Heart right ventricle (tissue), 16 donors: ENCODE measurements around the gene PRKAR1B. TPM values are rescaled to one million over a fixed set of nuclear protein-coding genes. Genes with fewer than 3 reads are reported as not detected.

Experiments
- ATAC-seq, 8 donors: fragments of 200-7000 bp; cut with Tn5 transposase; one replicate each; pipeline ENCODE4 v1.9.1; 2020; ENCODE audit warnings: mild to moderate bottlenecking in 8 of 8, moderate library complexity in 8 of 8, moderate number of reproducible peaks in 1 of 8
- DNase-seq, 2 donors: peaks; one replicate each; pipeline ENCODE4 v3.0.0-alpha.2; 2020
- H3K27ac ChIP-seq, 10 donors: fragments of 200-600 bp; sonication (generic) in 2 of 10; one replicate each; pipeline versions ENCODE4 v1.5.0 to v1.8.0; 2020 to 2022; ENCODE audit warnings: mild to moderate bottlenecking in 3 of 10
- H3K27me3 ChIP-seq, 7 donors: fragments of 200-600 bp; one replicate each; pipeline ENCODE4 v1.8.0; 2021 to 2022; ENCODE audit warnings: mild to moderate bottlenecking in 2 of 7
- H3K36me3 ChIP-seq, 9 donors: fragments of 200-600 bp; sonication (generic) in 1 of 9; one replicate each; pipeline versions ENCODE4 v1.5.0 to v1.8.0; 2020 to 2022; ENCODE audit warnings: mild to moderate bottlenecking in 2 of 9
- H3K4me1 ChIP-seq, 9 donors: fragments of 200-600 bp; sonication (generic) in 1 of 9; one replicate each; pipeline versions ENCODE4 v1.5.0 to v1.8.0; 2020 to 2022; ENCODE audit warnings: mild to moderate bottlenecking in 4 of 9
- H3K4me3 ChIP-seq, 10 donors: fragments of 200-600 bp; sonication (generic) in 2 of 10; one replicate each; pipeline versions ENCODE4 v1.5.0 to v1.8.0; 2020 to 2022; ENCODE audit warnings: mild to moderate bottlenecking in 7 of 10, moderate library complexity in 2 of 10
- H3K9me3 ChIP-seq, 11 donors: fragments of 200-600 bp in 10 of 11; sonication (generic) in 2 of 11; one replicate each; pipeline versions ENCODE4 v1.5.0 to v1.8.0; 2013 to 2022; ENCODE audit warnings: mild to moderate bottlenecking in 2 of 11, control low read depth in 1 of 11, moderate library complexity in 1 of 11
- WGBS, 2 donors: extraction: QIAGEN DNeasy Blood & Tissue Kit; methylation state at CpG; one replicate each; pipeline ENCODE4 v1.1.7; 2013; ENCODE audit warnings: inconsistent platforms in 1 of 2; 5-methylcytosine and 5-hydroxymethylcytosine counted together
- intact Hi-C, 10 donors: fragments of 100-400 bp; cut with DNase I; formaldehyde crosslinking; loops; one replicate each; pipeline versions ENCODE4 v1.11.1 to v1.14.2; 2022
- polyA plus RNA-seq, 2 donors: library from polyadenylated mRNA; stranded (reverse); fragments of 200-250 nt; gene quantifications; one replicate each; pipeline ENCODE4 v1.2.3, GENCODE V29; 2013
- total RNA-seq, 10 donors: library from RNA; stranded (reverse); fragmentation: NEBNext Ultra II Directional in 3 of 10; extraction: Animal tissue kit (Norgen Biotek cat#: 25700) in 3 of 10; gene quantifications; one replicate each; pipeline versions ENCODE4 v1.2.1 to v1.2.4, GENCODE V29; 2021 to 2023
- TF ChIP-seq, protein P1 (sequence below), 9 donors: fragments of 200-600 bp; sonication (generic) in 2 of 9; IDR thresholded peaks; one replicate each; pipeline versions ENCODE4 v1.5.0 to v1.8.0; 2021 to 2022; ENCODE audit warnings: antibody characterized with exemption in 9 of 9, mild to moderate bottlenecking in 5 of 9, moderate library complexity in 1 of 9
- donor health status: Arrhythmogenic right ventricular cardiomyopathy.
- donor health status: ischemic (EF 13 %, LVEDD 7.1; RV severe dilation, severe dysfunction).
- donor health status: healthy with polysubstance abuse.
- donor health status: DM: no; HTN: yes; CAD: no.
- donor health status: DM: no; HTN: no; CAD: no.
- donor health status: ischemic (EF 25% LVEDD 6.9; RV normal size, moderate dysfunction).
- donor health status: ischemic (EF 25% LVEDD 5.7; RV mildly dilated, moderate dysfunction).
- donor health status: healthy.
- donor health status: DM: yes; HTN: yes; CAD: no.
- donor health status: Ischemic cardiomyopathy.
- donor health status: ischemic (EF 35%, LVEDD 5.7; RV mildly dilated, moderate dysfunction).
- donor health status: nonischemic (EF 11% LVEDD 7.7; RV severe dilation, severe dysfunction).
- donor health status: DM: yes; HTN: yes; CAD: no.
- donor health status: PGD.
- donor health status: ischemic (EF 29% LVEDD 5.4; RV normal size, mild dysfunction).
- donor health status: nonischemic (EF 23%, LVEDD 6.1; RV moderate dilation, normal function).

The PRKAR1B gene
- total and polyA plus RNA-seq, 12 donors = 5.0 to 24.5 (median 20.6) TPM

DNA sequence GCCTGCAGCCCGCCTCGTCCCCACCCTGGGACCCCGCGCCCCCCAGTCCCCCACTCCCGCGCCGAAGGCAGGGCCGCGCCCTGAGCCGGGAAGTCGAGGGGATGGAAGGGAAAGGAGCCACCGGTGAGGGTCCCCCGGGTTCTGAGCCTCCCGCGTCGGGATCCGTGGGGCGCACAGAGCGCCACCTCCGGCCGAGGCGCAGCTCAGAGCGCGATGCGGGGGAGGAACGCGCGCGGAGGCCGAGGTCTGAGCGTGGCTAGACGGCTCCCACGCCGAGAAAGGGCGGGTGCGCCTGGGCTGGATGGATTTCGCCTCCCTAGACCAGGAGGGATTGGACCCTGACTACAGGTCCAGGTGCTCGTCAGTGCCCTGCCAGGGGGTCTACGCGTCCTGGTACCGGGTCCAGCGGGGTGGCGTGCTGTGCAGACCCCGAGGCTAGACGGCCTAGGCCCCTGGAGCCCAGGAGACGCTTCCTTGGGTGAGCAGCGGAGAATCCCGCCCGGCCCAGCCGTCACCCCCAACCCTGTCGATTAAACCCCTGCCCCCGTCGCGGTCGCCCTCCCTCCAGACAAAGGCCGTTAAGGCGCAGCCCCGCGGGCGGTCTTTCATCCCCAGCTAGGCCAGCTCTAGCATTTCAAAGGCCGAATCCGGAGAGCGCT is 206.4 kb downstream of the PRKAR1B start:
- H3K4me1 ChIP-seq = peaks cover 19 to 61% (median 46%) of the 10 kb centered on the region in 9 donors

DNA sequence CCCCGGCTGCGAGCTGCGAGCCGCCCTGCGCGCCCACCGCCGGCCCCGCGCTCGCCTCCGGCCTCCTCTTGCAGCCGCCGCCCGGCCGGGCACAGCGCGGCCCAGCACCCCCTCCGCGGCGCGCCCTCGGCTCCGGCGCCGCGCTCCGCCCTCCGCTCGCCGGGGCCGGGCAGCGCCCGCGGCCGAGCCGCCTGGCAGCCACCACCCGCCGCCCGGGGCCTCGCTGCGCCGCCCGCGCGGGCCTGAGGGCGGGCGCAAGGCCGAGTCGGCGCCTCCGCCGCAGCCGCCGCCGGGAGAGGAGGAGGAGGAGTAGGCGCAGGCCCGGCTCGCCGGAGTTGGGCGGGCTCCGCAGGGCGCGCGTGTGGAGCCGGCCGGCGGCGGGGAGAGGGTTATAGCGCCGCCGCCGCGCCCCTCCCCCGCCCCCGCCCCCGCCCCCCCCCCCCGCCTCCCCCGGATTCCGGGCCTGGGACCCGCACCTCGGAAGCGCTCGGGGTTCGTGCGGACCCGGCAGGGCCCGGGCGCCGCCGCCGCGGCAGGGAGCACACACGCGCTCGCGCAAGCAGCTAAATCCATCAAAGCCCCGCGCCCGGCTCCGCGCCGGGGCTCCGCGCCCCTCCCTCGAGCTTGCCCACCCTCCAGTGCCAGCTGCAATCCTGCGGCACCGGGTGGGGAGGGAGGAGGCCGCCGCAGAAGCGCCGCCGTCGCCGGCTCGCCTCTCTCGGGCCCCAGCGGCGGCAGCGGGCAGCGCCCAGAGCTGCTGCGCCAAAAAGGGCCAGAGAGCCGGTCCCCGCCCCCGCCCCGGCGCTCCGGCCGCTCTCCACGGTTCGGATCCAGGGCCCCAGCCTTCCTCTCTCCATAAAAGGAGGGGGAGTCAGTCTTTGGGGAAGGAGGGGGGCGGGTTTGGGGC is 207.3 kb downstream of the PRKAR1B start, which contains the start of gene PDGFA:
TSS of gene PDGFA (minus strand) at position 363 of the 907 bp plus-strand sequence. CDS start 845 bp downstream, outside the sequence.
- TF ChIP-seq, protein P1, sequence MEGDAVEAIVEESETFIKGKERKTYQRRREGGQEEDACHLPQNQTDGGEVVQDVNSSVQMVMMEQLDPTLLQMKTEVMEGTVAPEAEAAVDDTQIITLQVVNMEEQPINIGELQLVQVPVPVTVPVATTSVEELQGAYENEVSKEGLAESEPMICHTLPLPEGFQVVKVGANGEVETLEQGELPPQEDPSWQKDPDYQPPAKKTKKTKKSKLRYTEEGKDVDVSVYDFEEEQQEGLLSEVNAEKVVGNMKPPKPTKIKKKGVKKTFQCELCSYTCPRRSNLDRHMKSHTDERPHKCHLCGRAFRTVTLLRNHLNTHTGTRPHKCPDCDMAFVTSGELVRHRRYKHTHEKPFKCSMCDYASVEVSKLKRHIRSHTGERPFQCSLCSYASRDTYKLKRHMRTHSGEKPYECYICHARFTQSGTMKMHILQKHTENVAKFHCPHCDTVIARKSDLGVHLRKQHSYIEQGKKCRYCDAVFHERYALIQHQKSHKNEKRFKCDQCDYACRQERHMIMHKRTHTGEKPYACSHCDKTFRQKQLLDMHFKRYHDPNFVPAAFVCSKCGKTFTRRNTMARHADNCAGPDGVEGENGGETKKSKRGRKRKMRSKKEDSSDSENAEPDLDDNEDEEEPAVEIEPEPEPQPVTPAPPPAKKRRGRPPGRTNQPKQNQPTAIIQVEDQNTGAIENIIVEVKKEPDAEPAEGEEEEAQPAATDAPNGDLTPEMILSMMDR (IDR thresholded peaks at IDR 0.05) = peak in 4 of 9 donors; percentile 6 to 36 (median 18)
- DNase-seq (peak; percentile 57 to 66), ATAC-seq (peak; percentile 13 to 41 (median 28))
- WGBS, 2 donors = 0% methylated on average over 43 to 117 of the region's 132 CpGs
- intact Hi-C loops = loop anchor here in 9 of 10 donors (2.0 to 10.0 kb wide), 13 partner anchors 115 to 228 kb away; partner anchors contain the start of genes DNAAF5 (in 2 of the 9) and PRKAR1B (in 2 of the 9)
- peaks cover 28 to 70% (median 55%) of the 10 kb centered on the region in 9 donors for H3K4me1 ChIP-seq
- H3K9me3 ChIP-seq = no peaks in the 10 kb centered on the region
- H3K4me3 ChIP-seq = peak within 1 kb of the TSS; percentile 56 to 95 (median 75)
- no peaks in the 10 kb centered on the region for H3K36me3 ChIP-seq
- H3K27me3 ChIP-seq = peaks cover 0 to 83% (median 26%) of the 10 kb centered on the region in 7 donors
- H3K27ac ChIP-seq = peak within 1 kb of the TSS; percentile 83 to 95 (median 90)

More for the DNA sequence above, 206.4 kb downstream of the PRKAR1B start:
- intact Hi-C loops = loop anchor here in 4 of 10 donors (5.0 to 10.0 kb wide), 4 partner anchors 114 to 212 kb away; no protein-coding TSS in a partner anchor
- TF ChIP-seq, protein P1 (IDR thresholded peaks at IDR 0.05) = peak in 1 of 9 donors; percentile 32
- DNase-seq = peak in 1 of 2 donors; percentile 23
- Histone ChIP-seq H3K27ac (peak overlapping the region; percentile 79 to 95 (median 90)), H3K4me3 (peak overlapping the region in 9 of 10 donors; percentile 49 to 85 (median 61)), H3K36me3 (no peaks in the 10 kb centered on the region), H3K27me3 (peaks cover 0 to 89% (median 26%) of the 10 kb centered on the region in 7 donors), H3K9me3 (no peaks in the 10 kb centered on the region)
- 20 to 23% methylated on average over 62 to 63 of the region's 63 CpGs for WGBS, 2 donors
- ATAC-seq = peak in 1 of 8 donors; percentile 4

DNA sequence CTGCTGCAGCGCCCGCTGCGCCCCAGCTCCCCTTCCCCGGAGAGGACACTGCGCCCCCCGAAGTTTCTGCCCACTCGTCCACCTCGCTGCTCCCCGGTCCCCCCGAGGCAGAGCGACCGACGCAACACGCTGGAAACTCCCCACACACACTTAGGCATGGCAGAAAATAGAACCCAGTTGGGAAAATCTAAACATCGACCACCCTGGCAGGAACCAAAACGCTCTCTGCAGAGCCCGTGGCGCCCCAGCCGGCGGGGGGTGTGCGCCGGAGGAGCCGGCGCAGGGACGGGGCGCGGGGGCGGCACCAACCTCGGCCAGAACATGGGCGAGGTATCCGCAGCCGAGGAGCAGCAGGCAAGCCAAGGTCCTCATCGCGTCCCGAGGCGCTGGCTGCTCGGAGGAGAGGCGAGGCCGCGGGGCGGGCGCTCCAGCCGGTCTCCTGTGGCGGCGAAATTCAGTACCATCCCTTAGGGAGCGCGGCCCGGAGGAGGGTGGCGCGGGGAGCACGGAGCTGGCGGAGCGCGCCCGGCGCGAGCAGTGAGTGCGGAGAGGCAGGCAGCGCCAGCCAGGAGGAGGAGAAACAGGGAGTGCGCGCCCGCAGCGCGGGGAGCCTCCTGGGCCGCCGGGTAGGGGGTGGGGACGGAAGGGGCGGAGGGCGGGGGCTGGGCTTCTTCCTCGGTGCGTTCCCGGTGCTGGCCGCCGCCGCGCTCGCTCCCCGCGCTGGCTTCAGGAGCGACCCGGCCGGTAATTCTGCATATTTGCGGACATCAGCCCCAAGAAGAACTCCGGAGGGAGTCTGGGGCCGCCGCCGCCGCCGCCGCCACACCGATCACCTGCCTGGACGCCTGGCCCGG is 208.2 kb downstream of the PRKAR1B start:
- TF ChIP-seq, protein P1 (IDR thresholded peaks at IDR 0.05) = peak in 2 of 9 donors; percentile 15 to 17
- Histone ChIP-seq H3K36me3 (no peaks in the 10 kb centered on the region), H3K27ac (peak overlapping the region; percentile 83 to 95 (median 90)), H3K9me3 (no peaks in the 10 kb centered on the region), H3K4me3 (peak overlapping the region; percentile 56 to 95 (median 75)), H3K4me1 (peaks cover 30 to 74% (median 61%) of the 10 kb centered on the region in 9 donors), H3K27me3 (peaks cover 0 to 80% (median 26%) of the 10 kb centered on the region in 7 donors)
- intact Hi-C loops = loop anchor here in 9 of 10 donors (2.0 to 10.0 kb wide), 10 partner anchors 136 to 228 kb away; partner anchors contain the start of genes DNAAF5 (in 2 of the 9) and PRKAR1B (in 2 of the 9)
- DNase-seq = peak; percentile 84 to 86
- peak; percentile 50 to 66 (median 59) for ATAC-seq
- 1% methylated on average over 87 to 91 of the region's 93 CpGs for WGBS, 2 donors
